IPS DF 19.7 (cell line): Measurements from ENCODE around the gene YLPM1.

Experiments
- DNase-seq: peaks from one replicate; pipeline ENCODE4 v3.0.0-alpha.2; 2013; ENCODE audit warnings: low read depth, low spot score

The YLPM1 gene

DNA sequence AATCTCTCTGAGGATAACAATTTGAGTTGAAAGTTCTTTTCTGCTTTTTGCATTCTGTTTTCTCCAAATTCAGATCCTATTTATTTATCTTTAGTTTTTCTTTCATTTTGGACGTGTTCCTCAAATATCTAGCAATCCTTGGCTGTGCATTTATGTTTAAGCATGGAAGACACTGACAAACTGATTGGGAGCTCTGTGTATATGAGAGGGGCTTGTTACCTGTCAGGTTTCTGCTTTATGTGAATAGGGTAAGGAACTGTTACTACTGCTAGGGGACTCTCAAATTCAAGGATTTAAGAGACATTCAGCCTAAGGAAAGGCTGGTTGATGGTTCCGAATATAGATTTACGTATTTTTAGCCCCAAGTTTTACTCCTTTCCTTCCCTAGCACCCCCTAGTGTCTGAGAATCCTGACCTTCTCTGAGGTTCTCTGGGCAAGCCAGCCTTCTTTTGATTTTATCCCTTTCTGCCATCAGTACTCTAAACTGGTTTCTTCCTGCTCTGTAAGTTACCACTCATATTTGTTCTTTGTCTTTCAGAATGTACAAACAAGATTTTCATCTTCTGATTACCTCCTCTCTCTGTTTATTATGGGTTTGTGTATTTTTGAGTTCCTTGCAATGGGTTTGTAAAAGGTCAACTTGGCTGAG is 30.5 kb downstream of the YLPM1 start:
- no peak for DNase-seq

DNA sequence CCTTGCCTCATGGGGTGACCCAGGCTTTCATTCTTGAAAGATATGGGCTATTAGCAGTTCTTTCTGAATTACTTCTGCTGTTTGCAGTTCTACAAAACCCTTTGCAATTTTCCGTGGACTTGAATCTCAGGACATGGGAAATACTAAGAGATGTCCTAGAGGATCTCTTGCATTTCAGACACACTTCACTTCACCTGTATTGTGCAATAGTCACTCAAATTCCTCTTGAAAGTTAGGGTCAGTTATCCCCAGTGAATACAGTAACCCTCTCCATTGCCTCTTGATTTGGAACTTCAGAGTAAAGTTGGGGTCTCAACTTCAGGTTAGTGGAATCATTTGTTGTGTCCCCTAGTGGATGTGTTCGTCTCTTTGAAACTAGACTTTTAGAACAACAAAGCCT is 31.8 kb downstream of the YLPM1 start:
- no peak for DNase-seq

DNA sequence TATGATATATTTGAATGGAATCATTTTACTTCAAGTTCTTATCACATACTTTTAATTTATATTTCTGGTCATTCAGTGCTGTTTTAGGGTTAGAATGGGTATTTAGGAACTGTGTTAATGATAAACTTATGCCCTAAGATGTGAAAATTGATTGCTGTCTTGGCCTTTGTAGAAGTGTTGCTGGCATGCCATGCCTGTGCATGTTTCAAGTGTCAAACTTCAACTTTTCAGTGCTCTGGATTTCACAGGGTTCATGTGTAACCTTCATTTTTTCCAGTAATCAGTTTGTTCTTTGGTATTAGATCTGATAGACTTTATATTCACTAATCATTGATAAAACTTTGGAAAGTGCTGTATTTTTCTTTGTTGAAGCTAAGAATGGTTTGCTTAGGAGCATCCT is 36.6 kb downstream of the YLPM1 start:
- DNase-seq, result no peak

DNA sequence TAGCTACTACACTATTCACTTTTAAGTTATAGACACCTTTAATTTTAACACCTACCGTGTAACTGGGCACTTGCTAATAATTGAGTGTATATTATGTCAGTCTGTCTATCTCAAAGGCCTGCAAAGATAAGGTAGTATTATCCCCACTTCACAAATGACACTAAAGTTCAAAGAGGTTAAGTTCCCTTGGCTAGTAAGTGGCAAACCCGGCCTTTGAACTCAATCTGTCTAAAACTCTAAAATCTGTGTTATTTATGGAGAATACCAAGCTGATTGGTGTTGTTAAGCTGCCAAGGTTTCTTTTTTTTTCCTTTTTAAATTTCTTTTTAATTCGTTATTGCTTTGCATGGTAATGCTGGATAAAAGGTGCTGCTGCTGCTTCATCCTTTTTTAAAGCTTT is 37.7 kb downstream of the YLPM1 start:
- no peak for DNase-seq

DNA sequence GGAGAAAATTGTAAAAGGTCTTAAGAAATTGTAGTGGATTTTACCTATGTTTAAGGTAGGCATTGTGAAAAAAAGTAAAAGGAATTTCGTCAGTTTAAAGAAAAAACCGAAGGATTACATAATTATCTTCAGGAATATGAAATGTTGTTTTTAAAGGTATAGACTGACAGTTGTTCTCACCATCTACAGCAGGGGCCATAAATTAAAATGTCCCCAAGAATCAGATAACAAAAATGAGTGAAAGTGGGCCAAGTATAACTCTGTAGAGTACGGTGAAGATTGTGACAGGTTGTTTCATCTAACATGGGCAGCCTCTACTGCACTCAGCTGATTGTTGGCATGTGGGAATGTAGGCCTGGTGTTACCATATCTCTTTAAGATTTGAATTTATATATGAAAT is 38.3 kb downstream of the YLPM1 start:
- no peak for DNase-seq

DNA sequence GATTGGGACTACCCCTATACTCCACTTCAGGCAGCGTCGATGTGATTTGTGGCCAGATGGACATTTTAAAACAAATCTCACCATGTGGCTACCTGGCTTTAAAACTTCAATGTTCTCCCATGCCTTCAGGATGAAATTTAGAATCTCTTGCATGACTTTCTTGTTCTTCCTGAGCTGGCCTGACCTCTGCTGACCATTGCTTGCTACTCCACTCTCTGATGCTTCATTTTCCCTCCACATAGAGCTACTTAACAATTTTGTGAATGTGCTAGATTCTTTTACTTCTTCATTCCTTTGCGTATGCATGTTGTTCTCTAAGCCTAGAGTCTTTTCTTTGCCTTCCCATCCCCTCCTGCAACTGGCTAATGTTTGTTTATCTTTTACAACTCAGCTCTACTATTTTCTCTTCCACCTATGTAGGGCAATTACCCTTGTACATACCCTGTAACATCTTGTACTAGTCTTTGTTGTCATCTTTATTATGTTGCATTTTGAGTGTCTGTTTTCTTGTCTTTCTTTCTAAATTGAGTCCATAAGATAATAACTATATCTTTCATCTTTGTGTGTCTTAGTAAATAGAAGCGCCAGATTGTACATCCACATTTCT is 41.2 kb downstream of the YLPM1 start:
- DNase-seq, result no peak

DNA sequence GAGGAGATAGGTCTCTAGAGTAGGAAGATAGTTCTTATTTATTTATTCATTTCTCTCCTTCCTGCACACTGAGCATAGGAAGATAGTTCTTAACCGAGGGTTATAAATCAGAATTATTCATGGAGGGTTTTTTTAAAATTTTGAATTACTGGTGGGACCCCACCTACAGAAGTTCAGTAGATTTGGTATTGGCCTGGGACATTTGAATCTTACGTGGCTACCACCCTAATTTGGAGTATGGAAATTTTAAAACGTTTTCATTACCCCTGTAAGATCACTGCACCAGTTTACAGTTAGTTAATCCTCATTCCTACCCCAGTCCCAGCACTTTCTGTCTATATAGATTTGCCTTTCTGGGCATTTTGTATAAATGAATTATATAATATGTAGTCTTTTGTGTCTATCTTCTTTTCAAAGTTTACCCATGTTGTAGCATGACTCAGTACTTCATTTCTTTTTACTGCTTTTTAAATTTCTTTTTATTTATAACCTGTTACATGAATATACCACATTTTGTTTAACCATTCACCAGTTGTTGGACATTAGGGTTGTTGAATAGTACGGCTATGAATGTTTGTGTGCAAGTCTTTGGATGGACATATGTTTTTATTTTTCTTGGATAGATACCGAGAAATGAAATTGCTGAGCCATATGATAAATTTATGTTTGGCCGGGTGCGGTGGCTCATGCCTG is 44.9 kb downstream of the YLPM1 start:
- no peak for DNase-seq

DNA sequence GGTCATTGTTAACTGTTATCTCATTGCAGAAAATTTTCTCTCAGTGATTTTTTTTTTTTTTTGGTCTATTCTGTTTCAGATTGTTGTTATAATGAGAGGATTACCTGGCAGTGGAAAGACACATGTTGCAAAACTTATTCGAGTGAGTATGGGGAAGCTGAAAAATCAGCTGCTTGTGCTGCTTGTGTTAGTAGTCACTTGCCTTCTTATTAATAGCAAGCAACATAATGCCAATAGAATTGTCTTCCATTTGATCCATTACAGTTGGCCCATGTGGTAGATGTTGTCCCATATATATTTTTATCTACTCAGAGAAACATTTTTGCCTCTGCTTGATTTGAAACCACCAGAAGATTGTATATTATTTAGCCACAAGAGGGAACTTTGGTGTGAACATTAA is 53.0 kb downstream of the YLPM1 start:
- no peak for DNase-seq

DNA sequence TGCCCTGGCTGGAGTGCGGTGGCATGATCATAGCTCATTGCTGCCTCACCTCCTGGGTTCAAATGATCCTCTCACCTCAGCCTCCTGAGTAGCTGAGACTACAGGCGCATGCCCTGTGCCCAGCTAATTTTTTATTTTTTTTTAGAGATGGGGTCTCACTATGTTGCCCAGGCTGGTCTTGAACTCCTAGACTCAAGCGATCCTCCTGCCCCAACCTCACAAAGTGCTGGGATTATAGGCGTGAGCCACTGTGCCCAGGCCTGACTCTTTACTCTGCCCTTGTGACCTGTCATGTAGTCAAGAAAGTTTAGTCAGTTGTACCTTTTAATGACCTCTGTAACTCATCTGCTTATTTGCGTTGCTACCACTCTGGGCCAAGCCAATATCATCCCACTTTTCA is 57.2 kb downstream of the YLPM1 start:
- DNase-seq, result no peak

DNA sequence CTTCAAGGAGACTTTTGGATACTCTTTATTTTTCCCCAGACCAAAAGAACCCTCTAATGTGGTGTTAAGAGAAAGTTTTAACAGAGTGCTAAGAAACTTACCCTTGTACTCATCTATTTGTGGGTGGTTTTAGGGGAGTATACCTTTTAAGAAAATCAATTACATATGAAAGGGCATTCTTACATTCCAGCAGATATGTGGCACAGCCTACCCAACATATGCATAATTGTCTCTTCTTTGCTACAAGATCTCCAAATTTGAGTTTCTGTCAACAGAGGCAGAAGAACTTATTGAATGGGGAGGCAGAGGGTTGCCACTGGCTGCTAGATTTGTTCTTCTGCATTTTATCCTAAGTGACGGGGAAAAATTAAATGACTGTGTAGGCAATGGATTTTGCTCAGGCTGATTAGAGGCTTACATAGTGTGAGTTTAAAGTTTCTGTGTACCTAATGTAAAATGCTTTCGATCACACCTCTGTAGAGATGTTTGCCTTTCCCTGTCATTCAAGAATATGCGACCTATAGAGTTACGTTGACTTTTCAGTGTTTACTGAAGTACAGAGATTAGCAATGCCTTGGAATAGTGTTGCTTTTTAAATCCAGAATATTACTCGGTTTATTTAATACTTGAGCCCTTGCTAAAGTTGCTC is 58.3 kb downstream of the YLPM1 start:
- DNase-seq, result no peak

DNA sequence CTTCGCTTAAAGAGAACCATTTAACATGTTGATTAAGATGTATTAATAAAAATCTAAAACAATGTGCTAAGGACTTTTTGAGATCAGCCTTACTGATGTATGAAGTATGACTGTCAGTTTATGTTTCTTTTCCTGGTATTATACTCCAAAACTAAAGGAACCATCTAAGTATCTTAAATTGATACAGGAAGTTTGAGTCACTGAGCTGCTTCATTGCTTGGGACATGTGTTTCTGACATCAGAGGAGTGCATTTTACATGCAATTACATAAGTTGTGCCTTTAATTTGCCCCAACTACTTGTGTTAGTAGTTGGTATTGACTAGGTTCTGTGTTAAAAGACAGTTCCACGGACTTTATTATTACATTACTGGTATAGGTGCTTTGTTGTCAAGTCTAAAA is 61.9 kb downstream of the YLPM1 start:
- DNase-seq, result no peak

DNA sequence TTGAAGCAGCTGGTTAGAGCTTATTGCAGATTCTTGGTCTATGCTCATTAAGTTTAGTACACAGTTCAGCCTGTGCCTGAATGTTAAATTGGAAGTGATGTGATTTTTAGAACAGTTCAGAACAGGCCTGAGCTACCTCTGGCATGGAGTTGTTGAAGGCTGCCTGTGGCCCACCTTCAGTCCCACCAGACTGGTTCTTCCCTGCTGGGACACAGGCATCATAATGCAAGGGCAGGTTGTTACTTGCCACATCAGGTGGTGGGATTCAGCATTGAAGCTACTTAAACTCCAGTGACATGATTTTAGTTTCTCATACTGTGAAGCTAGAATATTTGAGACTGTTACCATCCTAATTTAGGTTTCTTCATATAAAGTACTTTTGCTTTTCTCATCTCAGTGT is 63.5 kb downstream of the YLPM1 start:
- no peak for DNase-seq

DNA sequence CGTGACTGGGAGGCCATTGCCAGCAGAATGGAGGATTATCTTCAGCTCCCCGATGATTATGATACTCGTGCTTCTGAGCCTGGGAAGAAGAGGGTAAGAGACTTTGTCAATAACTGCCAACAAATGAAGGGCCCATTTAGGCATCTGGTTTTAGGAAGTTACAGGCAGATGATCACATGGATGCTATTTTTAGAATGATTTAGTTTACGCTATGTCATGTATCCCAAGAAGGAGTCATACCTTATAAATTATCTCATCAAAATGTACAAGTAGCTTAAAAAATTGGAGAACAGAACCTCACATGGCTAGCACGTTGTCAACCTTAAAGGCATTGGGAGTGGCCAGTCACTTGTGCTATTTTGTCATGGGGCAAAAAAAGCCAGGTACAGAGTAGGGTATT is 66.1 kb downstream of the YLPM1 start:
- no peak for DNase-seq

DNA sequence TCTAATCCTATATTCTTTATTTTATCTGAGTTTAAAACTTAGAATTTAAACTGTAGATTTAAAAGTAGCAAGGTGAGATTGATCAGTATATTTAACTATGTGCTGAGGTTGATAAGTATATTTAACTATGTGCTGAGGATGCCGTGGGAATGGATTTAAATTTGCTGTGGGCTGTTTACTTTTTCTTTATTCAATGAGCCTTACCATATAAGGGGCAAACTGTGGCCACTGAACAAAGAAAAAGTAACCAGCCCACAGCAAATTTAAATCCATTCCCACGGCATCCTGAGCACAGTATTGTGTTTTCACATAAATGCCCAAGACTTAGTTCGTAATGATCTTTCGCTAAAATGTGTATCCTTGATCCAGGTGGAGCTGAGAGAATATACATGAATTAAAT is 69.7 kb downstream of the YLPM1 start:
- no peak for DNase-seq

DNA sequence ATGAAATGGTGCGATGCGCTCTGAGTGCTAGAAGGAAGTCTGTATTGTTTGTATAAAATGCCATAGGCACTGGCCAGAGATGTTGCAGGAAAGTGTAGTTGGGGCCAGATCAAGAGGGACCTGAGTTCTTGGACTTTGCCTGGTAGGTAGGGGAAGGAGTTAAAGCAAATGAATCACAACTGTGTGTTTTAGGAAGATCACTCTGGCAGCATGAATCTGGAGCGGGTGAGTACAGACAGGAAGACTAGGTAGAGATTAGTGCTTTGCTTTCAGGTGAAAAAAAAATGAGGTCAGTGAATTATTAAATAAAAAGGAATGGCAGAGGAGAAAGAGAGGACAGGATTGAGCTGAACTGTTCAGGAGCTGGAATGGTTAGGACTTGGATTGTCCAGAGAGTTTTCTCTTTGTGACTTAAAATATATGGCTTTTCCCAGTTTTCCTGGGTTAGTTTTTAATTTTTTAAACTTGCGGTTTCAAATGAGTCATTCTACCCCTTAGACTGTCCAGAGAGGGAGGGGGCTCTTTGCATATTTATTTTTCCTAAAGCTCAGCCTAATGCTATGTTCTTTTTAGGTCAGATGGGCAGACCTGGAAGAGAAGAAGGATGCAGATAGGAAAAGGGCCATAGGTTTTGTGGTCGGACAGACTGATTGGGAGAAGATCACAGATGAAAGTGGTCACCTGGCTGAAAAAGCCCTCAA is 71.7 kb downstream of the YLPM1 start:
- no peak for DNase-seq

DNA sequence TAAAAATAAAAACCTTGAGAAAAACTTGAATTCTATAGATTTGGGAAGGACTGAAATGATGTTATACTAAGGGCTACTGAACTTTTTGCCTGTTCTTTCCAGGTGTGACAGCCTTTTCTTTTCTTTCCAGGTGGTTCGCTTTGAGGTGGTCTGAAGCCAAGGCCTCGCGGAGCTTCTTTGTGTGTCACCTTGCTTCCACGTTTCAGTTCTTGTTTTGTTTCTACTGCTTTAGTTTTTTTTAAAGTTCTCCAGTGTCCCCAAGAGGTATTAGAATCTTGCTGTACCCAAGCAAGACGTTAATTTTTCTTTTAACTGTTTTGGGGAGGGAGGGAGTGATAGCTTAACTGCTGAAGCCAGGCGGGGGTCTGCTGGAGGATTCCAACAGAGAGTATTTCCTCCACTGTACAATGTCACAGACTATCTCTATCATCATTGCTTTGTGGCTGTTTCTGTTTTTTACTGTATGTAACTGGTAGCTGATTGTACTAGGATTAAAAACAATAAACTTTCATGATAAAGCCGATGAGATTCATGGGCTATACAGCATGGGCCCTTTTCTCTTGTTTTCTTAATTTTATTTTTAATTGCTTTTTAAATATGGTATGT is 72.6 kb downstream of the YLPM1 start:
- DNase-seq, result no peak

DNA sequence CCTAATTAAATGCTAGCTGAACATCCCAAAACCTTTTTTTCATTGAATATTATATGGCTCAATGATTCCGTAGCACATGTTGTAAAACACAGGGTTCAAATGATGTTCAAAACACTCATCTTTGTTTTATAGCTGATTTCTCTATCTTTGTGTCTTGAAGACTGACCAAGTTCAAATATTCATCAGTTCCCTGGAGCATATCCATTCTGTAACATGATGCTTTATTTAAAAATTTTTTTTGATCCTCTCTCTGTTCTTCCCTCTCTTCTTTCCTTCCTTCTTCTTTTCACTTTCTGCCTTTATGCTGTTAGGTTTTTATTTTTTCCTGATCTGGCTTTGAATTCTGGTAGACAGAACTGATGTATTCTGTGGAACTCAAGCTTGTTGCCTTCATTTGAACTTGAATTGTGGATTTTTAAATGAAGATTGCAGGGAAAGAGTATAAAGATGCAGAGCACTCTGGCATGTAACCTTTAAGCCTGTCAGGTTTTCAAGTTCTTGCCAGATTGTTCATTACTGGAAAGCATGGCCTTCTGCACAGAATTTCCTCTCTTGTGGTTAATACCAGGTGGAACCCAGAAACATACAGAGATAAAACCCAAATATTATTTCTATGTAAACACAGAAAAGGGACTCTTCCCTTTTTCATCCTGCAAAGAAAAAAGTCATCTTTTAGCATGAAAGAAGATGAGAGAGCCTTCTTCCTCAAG is 73.3 kb downstream of the YLPM1 start:
- no peak for DNase-seq

DNA sequence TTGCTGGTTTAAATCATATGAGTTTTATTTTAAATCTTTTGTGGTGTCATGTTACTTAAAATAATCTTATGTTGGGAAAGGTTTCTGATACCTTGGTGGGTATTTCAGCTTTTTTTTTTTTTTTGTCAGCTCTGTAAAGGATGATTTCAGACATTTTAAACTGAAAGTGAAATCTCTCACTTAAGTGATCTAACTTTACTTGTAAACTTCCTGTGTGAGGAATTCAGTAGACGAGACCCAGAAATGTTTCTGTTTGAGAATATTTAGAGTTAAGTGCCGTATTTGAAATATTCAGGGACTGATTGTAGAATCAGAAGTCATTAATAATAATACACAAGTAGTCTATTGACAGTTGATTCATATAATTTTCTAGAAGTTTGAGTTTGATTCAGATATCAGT is 75.0 kb downstream of the YLPM1 start:
- no peak for DNase-seq

DNA sequence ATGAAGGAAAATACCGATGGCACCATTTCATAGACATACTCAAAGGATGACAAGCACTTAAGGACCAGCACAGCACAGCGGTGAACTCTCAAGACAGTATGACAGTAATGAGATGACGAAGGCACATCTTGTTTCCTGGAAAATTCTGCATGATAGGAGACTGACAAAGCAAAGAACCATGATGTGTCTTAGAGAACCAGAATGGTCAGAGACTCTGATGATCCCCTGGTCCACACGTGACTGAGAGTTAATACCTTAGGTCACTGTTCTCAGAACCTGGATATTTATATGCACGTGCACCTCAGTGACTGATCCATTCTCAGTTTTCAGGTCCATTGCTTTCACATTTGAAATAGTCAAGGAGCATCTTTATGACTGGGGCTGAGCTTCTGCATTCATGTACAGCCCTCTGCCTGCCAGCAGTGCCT is 77.5 kb downstream of the YLPM1 start:
- DNase-seq, result no peak

DNA sequence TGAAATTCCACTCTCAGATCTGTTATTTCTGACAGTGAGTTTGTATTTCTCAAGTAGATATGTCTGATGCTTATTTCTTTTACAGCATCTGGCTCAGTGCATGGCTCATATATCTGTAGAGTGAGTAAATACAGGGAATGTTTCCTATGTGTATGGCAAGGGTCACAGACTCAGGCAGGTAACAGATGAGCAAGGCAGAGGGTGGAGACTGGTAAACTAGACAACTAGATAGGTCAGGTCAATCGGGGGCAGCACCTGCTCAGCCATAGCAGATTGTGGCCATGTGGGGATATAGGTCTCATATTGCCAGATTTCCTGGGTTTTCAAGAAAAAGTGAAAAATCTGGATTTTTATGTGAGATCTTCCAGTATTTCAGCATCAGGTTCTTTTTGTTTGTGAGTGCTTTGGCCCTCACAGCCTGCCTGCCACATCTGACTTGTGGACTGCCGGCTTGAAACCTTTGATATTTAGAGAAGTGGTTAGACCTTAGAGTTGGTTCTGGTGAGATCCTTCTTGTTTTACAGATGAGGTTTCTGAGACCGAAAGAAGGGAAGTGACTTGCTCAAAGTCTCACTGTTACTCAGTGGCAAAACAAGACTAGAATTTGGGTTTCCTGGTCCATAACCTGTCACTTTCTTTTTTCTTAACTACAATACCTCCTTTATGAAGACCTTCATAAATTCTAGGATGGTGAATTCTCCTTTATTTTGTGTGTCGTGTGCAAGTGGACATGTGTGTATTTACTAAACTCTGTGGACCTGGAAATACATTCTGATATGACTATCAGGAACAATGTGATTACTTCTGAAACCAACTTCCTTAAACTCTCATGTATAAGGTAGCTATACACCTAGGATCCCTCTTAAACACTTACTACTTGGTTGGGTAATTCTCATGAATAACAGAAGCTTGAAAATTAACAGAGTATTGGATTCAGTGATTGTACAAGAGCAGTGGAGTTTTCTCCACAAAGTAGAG is 78.4 kb downstream of the YLPM1 start:
- no peak for DNase-seq
